ENCODE results near the gene LGR6. TPM values are rescaled to one million over a fixed set of nuclear protein-coding genes. Genes with fewer than 3 reads are reported as not detected.
"Not testable (repeated sequence)": the region's sequence is repeated elsewhere in the genome, so short reads cannot be mapped to it uniquely, and the experiment has no call there.

The LGR6 gene
- total RNA-seq, 1 donor: 0.54 TPM

DNA sequence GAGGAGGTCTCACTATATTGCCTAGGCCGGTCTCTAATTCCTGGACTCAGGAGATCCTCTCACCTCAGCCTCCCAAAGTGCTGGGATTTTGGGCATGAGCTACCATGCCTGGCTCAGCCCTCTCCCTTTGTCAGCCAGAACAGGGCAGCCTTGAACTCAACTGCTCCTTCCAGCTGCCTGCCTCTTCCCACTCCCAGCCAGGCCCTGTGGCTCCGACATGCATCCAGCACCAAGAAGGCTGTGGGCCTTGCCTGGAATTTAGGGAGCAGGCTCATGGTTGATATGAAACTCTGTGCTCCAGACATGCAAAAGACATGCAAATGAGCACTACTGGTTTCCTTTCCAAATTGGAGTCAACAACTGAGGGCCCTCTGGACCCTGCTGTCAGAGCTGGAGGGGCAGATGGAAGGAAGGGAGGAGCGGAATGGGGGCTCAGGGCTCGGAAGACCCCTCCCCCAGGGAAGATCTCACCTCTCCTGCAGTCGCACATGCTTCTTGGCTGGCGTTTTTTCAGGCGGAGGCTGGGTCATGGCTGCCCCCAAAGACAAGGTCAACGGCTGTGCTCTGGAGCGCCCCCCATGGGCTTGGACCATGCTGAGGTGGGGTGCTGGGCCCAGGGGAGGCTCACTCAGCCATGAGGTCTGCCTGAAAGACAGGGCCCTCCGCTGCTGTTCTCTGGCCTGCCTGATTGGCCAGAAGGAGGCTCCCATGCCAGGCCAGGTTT is 34.6 kb upstream of the LGR6 start:
- DNase-seq (ENCODE audit: low read depth in 2 of 3, low spot score in 2 of 3): no peak

DNA sequence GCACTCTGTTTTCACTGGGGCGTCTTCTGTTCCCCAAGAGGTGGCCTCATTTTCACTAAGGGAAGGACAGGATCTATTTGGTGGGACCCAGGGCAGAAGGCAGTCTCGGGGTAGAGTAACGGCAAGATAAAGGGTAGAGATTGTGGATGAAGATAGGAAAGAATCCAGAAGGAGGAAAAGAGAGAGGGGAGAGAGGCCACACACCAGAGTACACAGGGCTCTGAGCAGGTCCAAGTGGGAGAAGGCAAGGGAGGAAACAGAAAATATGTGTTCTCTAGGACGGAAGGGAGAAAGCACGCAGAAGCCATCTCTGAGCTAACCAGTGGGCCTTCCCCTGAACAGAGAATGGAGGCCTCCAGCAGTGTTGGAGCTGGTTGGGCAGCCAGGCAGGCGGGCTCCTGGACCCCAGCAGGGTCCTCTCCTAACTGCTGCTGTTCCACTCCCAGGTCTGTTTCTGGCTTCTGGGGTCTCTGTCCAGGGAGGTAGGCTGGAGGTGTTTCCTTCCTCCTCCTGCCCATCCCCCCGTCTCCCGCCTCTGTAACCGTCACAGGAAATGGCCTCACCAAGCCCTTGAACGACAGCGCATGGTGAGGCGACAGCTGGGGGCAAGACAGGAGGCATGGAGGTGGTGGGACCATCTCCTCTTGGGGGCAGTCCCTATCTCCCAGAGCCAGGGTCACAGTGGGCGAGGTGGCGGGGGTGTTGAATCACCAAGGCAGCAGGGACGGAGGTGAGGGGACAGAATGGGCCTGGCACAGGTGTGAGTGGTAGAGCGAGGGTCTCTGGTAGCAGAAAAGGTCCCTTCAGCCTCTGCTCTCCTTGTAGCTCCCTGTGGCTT is 33.8 kb upstream of the LGR6 start:
- peak in 2 of 3 donors; percentile 49 to 61 for DNase-seq (ENCODE audit: low read depth in 2 of 3, low spot score in 2 of 3)

DNA sequence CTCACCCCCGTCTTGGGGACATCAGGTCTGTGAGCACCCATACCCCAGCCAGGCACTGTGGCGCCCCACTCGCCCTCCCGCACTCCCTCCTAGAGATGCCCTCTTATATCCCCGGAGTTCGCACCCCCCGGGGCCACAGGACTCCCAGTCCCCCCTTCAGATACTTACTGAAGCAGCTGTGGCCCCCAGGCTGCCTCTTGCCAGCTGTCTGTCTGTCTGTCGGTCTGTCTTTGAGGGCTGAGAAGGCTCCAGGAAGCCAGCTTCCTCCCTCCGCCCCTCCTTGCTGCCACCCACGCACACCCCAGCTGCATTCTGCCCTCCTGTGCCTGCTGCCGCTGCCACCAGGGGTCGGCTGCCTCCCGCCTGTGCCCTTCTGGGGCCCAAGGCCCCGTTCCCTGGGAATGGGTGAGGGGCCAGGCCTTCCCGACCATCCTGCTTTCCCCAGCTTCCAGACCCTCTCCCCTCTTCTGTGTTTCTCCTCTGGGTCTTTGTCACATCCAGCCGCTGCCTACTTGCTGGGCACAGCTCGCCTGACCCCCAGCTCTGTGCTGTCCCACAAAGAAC is 33.1 kb upstream of the LGR6 start, which contains the start of gene PTPN7:
PTPN7 (minus strand) TSS at position 226 of the 564 bp plus-strand sequence. CDS start 1,200 bp downstream, outside the sequence.
- peak; percentile 58 to 86 (median 81) for DNase-seq (ENCODE audit: low read depth in 2 of 3, low spot score in 2 of 3)

DNA sequence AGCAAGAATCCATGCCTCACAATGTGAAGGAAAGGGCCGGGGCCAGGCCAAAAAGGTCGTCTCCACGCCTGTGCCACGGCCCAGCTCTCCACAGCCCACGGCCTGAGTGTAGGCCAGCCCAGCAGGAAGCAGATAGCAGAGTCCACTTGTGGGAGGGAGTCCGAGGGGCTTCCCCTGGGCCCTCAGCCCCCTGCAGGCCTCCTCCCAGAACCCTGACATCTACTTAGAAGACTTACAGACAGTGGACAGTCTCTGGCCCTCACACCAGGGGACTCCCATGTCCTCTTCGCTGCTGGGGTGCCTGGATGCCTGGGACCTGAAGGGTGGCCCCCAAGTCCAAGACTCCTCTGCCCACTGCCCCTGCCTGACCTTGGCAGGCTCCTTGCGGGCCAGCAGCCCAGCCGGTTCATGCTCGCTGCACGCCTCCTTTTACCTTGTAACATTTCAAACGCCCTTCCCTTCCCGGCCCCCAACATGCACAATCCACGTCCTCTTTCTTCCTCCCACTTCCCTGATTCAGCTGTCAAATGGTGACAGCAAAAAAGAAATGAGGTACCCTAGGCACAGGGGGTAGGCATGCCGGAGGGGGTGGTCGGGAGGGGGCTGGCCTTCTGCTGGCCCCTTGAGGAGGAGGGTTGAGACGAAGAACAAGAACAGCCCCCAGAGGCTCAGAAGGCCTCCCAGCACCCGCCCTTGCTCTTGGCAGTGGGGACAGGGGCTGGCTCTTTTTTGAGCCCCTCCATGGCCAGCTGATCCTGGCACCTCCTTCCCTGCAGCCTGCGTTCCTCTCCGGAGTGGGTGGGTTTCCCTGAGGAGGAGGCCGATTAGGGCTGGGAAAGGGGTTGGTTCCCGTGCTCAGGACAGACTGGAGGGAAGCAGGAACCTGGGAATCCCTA is 32.2 kb upstream of the LGR6 start:
- DNase-seq (ENCODE audit: low read depth in 2 of 3, low spot score in 2 of 3): no peak

DNA sequence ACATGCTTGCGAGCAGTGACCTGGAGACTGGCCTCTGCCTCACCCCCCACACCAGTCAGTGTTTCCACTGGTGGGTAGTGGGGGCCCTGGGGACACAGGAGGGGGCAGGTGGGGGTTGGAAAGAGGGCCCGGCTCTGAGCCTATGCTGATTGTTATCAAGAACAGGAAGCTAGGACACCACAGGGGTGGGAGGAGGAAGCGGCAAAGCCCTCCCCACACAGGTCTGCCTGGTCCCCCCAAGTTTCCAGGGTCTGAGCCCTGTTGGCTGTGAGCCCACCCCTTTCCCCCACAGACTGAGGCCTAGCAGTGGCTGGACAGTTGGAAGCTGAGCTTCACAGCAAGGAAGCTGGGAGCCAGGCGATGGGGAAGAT is 31.6 kb upstream of the LGR6 start:
- DNase-seq (ENCODE audit: low read depth in 2 of 3, low spot score in 2 of 3): peak in 2 of 3 donors; percentile 40 to 55

DNA sequence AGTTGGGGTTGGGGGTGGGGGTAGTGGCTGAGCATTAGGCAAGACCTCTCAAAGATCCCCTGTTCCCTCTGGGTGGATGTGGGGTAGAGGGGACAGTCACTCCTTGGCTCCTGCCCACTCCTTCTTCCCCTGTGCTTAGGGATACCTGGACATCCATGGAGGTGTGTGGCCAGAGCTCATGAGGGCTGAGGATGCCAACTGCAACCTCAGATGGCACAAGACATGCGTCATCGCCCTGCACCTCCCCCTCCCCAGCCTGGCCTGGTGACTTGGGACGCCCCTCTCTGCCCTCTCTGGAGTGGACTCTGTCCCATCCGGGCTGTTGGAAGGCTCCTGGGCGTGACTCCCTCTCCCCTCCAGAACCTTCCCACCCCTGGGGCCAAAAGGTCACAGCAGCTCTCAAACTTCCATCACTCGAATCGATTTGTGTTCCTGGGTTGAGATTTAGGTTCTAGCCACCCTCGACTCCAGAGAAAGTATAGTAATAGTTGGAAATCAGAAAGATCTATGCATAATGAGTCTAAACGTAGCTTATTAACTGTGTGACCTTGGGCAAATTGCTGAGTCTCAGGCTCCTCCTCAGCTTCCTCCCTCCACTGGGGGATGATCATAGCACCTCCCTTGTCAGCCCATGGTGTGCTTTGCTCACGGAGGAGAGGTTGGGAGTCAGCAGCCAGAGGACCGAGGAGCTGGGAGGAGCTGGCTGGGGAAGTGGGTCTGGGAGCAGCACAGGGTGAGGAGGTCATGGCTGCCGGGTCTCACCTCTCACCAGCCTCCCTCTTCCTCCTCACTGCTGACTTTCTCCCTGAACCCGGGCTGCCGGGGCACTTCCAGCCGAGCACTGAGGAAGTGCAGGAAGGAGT is 30.9 kb upstream of the LGR6 start:
- no peak for DNase-seq (ENCODE audit: low read depth in 2 of 3, low spot score in 2 of 3)

DNA sequence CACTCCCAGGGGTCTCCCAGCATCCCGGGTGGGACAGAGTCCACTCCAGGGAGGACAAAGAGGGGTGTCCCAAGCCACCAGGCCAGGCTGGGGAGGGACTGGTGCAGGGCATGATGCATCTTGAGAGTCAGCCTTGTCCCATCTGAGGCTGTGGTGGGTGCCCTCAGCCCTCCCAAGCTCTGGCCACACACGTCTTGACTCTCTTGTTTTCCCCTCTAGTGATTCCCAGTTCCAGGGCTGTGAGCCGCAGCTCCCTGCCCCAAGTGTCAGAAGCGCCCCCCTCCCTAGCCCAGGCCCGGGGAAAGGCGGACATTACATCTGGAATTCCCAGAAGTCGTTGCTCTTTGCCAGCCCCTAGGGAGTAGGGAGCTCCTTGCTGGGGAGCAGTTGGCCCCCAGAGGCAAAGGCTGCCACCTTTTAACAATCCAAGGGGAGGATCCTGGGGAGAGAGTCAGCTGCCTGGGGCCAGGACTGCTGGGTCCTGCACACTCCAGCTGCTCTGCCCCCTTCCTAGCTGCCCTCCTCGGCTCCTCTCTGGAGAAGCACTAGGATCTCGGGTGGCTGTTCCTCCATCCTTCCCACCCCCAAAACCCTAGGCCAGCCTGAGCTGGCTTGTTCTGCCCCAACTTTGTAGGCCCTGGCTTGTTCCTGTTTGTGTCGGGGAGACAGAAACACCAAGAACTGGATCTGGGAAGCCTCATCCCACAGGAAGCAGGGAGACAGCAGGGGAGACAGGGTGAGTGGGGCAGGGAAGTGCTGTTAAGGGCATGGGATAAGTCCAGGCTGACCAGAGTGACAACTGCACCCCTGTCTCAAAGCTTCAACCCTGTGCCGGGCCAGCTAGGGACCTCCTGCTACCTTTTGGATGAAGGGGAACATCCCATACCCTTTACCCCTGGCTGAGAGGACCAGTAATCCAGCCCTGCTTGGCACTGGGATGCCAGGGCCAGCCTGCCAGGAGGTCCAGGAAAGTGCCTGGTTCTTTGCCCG is 30.0 kb upstream of the LGR6 start:
- DNase-seq (ENCODE audit: low read depth in 2 of 3, low spot score in 2 of 3): no peak

DNA sequence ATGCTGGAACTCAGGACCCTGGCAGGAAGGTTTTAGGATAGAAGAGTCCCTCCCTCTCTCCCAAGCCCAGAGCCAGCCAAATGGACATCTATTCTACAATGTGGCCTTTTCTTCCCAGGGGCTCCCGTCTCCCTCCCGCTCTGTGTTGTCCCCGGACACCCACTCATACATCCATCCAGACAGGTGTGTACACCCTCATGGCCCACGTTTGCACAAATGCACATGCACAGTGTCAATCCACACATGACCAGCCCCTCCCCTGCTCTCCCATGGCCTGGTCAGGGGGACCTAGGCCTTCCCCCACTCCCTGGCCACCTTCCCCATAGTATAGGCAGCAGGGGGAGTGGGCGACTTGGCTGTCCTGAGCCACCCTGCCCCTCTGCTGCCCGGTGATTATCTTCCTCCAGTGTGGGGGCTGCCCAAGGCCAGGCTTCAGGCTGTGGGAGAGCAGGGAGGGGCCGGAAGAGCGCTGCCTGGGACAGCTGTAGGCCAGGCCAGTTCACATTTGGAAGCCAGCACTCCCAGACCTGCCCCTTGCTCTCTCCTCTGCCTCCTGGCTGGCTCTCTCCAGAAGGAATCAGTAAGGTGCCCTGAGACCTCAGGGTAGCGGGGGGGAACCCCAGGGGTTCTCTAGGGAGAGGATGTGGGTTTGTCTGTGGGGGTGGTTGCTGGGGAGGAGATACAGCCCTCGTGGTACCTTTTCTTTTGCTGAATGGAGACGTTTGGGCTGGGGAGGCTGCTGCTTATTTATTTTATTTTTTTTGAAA is 29.1 kb upstream of the LGR6 start:
- peak in 2 of 3 donors; percentile 58 to 66 for DNase-seq (ENCODE audit: low read depth in 2 of 3, low spot score in 2 of 3)

DNA sequence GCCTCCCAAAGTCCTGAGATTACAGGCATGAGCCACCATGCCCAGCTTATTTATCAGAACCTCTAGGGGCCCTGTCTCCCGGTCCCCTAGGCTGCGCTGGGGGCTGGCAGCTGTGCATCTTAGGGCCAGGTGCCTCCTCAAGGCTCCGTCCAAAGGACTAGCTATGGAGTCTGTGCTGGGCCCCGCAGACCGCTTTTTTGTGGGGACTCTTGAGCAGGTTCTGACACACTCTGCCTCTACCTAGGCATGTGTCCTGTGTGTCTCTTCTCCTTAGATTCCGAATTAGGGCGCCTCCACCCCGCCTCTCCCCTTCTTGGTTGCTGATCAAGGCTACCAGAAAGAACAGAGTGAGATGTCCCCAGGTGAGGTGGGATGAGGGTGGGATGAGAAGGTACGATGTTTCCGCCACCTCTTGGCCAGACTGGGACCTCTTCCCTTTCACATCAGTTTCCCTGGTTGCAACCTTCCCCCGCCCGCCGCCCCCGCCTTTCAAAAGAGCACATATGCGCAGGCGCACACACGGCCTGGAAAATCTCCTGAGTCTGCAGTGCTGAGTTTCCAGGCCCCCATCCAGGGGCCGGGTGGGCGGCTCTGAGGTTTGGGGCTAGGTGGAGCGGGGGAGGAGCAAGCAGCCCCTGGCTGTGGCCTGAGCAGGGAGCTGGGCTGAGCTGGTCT is 28.2 kb upstream of the LGR6 start:
- DNase-seq (ENCODE audit: low read depth in 2 of 3, low spot score in 2 of 3): no peak

DNA sequence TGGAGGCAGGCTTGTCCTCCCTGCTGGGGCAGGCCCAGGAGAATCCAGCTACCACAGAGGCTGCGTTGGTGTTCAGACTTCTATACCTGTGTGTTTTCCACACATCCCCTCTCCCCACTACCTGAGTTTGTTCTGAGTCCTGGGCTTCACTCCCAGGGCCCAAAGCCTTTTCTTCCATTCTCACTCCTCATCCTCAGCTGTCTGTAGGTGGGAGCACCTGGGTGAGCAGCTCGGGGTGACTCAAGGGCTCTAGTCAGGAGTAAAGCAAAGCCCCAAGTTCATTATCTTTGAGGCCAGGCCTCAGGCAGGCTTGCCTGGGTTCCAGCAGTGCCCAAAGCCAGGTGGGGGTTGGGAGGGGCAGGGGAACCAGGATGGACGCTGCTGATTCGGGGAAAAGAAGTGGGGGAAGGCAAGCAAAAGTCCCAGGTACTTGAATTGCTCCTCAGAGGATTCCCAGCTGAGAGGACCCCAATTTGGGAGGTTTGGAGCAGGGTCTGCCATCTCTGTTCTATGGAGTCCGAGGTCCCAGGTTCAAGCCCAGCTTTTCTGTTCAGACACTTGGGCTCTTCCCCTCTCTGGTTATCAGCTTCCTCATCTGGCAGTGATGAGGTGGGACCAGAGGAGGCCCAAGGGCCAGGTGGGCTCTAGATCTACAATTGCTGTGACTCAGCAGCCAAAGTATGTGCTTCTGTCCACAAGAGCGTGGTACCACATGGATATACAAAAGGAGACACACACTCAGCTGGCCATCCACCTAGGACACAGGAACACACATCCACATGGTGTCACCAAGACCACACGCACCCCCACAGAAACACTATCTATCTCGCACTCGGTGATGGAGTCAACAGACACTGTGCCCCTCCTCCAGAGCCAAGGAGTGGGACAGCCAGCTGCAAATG is 27.4 kb upstream of the LGR6 start:
- no peak for DNase-seq (ENCODE audit: low read depth in 2 of 3, low spot score in 2 of 3)

DNA sequence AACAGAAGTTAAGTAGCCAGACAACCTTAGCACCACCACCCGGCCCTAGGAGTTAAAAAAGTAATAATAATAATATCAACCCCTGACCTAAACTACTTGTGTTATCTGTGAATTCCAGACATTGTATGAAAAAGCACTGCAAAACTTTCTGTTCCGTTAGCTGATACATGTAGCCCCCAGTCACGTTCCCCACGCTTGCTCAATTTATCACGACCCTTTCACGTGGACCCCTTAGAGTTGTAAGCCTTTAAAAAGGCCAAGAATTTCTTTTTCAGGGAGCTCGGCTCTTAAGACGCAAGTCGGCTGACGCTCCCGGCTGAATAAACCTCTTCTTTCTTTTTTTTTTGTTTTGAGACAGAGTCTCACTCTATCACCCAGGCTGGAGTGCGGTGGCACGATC is 26.5 kb upstream of the LGR6 start:
- not testable (repeated sequence) for DNase-seq (ENCODE audit: low read depth in 2 of 3, low spot score in 2 of 3)

DNA sequence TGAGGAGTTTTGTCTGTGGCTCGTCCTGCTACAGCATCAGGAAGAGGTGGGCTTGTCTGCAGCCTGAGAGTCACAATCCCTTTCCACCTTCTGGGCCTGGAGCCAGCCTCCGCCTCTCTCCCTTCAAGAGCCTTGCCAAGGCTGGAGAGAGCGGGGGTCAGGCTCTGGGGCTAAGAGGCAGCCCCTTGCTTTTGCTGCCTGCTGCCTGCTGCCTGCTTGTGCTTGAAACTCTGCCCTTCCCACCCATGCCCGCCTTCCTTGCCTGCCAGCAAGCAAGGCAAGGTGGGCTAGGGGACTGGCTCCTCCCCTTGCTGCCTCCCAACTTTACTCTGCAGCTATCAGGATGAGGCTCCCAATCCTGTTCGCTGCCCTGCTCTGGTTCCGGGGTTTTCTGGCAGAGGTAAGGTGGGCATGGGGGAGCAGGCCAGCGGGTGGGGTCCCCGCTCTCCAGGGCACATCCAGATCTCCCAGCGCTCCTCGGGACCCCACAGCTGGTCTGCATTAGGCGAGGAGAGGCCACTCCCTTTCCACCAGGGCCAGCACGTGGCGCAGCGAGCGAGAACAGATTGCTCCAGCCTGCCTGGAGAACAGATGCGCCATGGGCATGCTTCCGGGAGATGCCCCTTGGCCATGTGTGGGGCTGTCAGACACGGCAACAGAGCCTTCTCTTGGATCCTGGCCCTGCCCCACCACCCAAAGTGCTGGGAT is 25.7 kb upstream of the LGR6 start:
- no peak for DNase-seq (ENCODE audit: low read depth in 2 of 3, low spot score in 2 of 3)

DNA sequence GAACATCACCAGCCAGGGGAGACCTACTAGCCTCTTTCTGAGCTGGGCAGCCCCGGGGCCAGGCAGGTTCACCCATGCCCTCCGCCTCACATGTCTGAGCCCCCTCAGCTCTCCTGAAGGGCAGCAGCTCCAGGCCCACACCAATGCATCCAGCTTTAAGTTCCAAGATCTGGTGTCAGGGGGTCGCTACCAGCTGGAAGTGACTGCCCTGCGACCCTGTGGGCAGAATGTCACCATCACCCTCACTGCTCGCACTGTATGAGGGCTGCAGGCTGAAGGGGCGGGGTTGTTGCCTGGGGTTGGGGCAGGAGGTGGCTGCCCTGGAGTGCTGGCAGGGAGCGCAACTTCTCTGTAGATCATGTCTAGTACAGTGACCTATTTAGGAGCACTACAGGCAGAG is 24.7 kb upstream of the LGR6 start:
- DNase-seq (ENCODE audit: low read depth in 2 of 3, low spot score in 2 of 3): no peak

DNA sequence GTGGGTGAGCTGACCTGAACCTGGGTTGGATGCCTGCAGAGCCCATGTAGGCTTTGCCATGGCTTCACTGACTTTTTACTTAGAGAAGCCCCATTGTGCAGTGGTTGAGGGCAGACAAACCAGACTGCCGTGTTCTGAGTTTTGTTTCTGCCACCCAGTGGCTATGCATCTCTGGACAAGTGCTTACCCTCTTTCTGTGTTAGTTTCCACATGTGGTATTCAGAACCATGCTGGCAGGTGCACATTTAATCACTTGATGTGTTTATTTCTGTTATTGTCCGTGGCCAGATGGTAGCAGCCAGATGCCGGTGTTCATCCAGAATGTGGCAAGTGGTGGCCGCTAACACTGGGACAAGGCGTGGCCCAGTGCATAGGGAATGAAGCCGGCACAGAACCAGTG is 22.9 kb upstream of the LGR6 start:
- DNase-seq (ENCODE audit: low read depth in 2 of 3, low spot score in 2 of 3): no peak

DNA sequence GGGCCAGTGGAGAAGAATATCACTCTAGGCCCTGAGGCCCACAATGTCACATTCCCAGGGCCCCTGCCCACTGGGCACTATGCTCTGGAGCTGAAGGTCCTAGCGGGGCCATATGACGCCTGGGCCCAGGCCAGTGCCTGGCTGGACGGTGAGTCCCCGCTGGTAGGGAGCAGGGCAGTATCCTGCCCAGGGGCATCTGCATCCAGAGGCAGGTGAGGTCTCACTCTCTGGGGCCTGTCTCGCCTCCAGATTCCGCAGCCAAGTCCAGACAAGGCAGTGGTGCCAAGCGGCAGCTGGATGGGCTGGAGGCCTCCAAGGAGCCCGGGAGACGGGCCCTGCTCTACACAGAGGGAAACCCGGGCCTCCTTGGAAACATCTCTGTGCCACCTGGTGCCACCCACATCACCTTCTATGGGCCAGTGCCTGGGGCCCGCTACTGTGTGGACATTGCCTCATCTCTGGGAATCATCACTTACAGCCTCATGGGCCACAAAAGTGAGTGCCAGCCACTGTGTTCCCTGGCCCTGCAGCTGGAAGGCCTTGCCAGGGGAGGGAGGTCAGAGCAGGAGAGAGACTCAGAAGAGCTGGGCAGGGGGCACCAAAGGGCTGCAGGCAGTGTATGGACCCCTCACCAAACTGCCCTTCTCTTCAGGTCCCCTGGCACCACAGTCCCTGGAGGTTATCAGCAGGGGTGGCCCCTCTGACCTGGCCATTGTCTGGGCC is 22.1 kb upstream of the LGR6 start:
- no peak for DNase-seq (ENCODE audit: low read depth in 2 of 3, low spot score in 2 of 3)
